Hepatocyte (in vitro differentiated cells): ENCODE data around the gene ATRAID. TPM values are rescaled to one million over a fixed set of nuclear protein-coding genes. Genes with fewer than 3 reads are reported as not detected.

Source experiments
- DNase-seq: peaks from one replicate; pipeline ENCODE4 v3.0.0-alpha.2; 2016; ENCODE audit warnings: low spot score
- H2AFZ ChIP-seq: fragments of 200-600 bp; sonication (generic); 2 replicates; pipeline ENCODE4 v1.6.0; 2016; ENCODE audit warnings: antibody characterized with exemption, mild to moderate bottlenecking
- H3K27ac ChIP-seq: fragments of 200-600 bp; sonication (generic); 2 replicates; pipeline ENCODE4 v1.5.1; 2016; ENCODE audit warnings: mild to moderate bottlenecking
- H3K27me3 ChIP-seq: fragments of 200-600 bp; sonication (generic); 2 replicates; pipeline ENCODE4 v1.6.1; 2016
- H3K36me3 ChIP-seq: fragments of 200-600 bp; sonication (generic); replicated peaks from 2 replicates; pipeline ENCODE4 v1.5.1; 2016; ENCODE audit warnings: low read depth; ENCODE audit not compliant: insufficient read depth
- H3K4me1 ChIP-seq: fragments of 200-600 bp; sonication (generic); 2 replicates; pipeline ENCODE4 v1.5.1; 2016; ENCODE audit warnings: mild to moderate bottlenecking, moderate library complexity; ENCODE audit not compliant: insufficient read depth
- H3K4me2 ChIP-seq: fragments of 200-600 bp; sonication (generic); 2 replicates; pipeline ENCODE4 v1.6.0; 2016
- H3K4me3 ChIP-seq: fragments of 200-600 bp; sonication (generic); 2 replicates; pipeline ENCODE4 v1.5.1; 2016; ENCODE audit warnings: mild to moderate bottlenecking
- H3K79me2 ChIP-seq: fragments of 200-600 bp; sonication (generic); 2 replicates; pipeline ENCODE4 v1.6.0; 2017; ENCODE audit warnings: mild to moderate bottlenecking
- H3K9me2 ChIP-seq: fragments of 200-600 bp; sonication (generic); replicated peaks from 2 replicates; pipeline ENCODE4 v1.6.0; 2017; ENCODE audit warnings: mild to moderate bottlenecking; ENCODE audit not compliant: insufficient read depth
- H3K9me3 ChIP-seq: fragments of 200-600 bp; sonication (generic); 2 replicates; pipeline ENCODE4 v1.5.1; 2016; ENCODE audit warnings: low read depth, mild to moderate bottlenecking
- H4K20me1 ChIP-seq: fragments of 200-600 bp; sonication (generic); 2 replicates; pipeline ENCODE4 v1.6.0; 2016; ENCODE audit warnings: mild to moderate bottlenecking; ENCODE audit not compliant: insufficient read depth, poor library complexity, severe bottlenecking
- CTCF ChIP-seq: fragments of 200-600 bp; sonication (generic); IDR thresholded peaks from 2 replicates; pipeline ENCODE4 v1.5.1; 2016; ENCODE audit warnings: antibody characterized with exemption, mild to moderate bottlenecking; ENCODE audit not compliant: poor library complexity
- EZH2 ChIP-seq: fragments of 200-600 bp; sonication (generic); IDR thresholded peaks from 2 replicates; pipeline ENCODE4 v1.6.1; 2016; ENCODE audit warnings: antibody characterized with exemption, mild to moderate bottlenecking, borderline replicate concordance
- EZH2phosphoT487 ChIP-seq: fragments of 200-600 bp; sonication (generic); IDR thresholded peaks from one replicate; pipeline ENCODE4 v1.6.1; 2018; ENCODE audit warnings: antibody characterized with exemption, mild to moderate bottlenecking, low read depth, moderate library complexity; ENCODE audit not compliant: unreplicated experiment, severe bottlenecking
- WGBS: methylation state at CpG from one replicate; pipeline ENCODE4 v1.1.6; 2016; ENCODE audit warnings: low lambda C conversion rate; ENCODE audit errors: missing lambda C conversion rate; 5-methylcytosine and 5-hydroxymethylcytosine counted together
- polyA plus RNA-seq: library from polyadenylated mRNA; unstranded; fragments of >200 nt; fragmentation: Nextera tagmentation; extraction: Ambion mirVana; gene quantifications from 2 replicates; pipeline ENCODE4 v1.2.1, GENCODE V29; 2016
- total RNA-seq: library from RNA; depleted of rRNA; stranded (reverse); fragments of >200 nt; gene quantifications from 2 replicates; pipeline ENCODE4 v1.2.3, GENCODE V29; 2014

ATRAID gene
- total and polyA plus RNA-seq, 2 experiments from 2014 or later = 173 to 259 TPM

- no peak overlapping the region for H3K27ac ChIP-seq
- no peak overlapping the region for H3K4me2 ChIP-seq
- no peak overlapping the region for H2AFZ ChIP-seq
- DNase-seq = no peak
- WGBS = 88% methylated on average over 13 of the region's 13 CpGs
- H3K79me2 ChIP-seq = no peaks in the 10 kb centered on the region
- H3K4me3 ChIP-seq = no peak overlapping the region
- no peak for TF ChIP-seq EZH2phosphoT487
- H3K4me1 ChIP-seq = no peaks in the 10 kb centered on the region
- no peaks in the 10 kb centered on the region for H3K9me3 ChIP-seq
- H4K20me1 ChIP-seq = no peaks in the 10 kb centered on the region
- peaks cover 37% of the 10 kb centered on the region for H3K27me3 ChIP-seq
- H3K36me3 ChIP-seq = no peaks in the 10 kb centered on the region
- H3K9me2 ChIP-seq = no peaks in the 10 kb centered on the region
These were observed 39.9 kb downstream of the ATRAID start for GRCh38 chr2:27251766-27252165.

GRCh38 chr2:27255187-27255586, 43.3 kb downstream of the ATRAID start:
- Histone ChIP-seq H3K9me3 (no peaks in the 10 kb centered on the region), H3K9me2 (no peaks in the 10 kb centered on the region), H3K4me3 (no peak overlapping the region), H3K27me3 (peaks cover 50% of the 10 kb centered on the region), H3K4me2 (no peak overlapping the region), H2AFZ (no peak overlapping the region), H3K36me3 (no peaks in the 10 kb centered on the region), H3K27ac (no peak overlapping the region), H4K20me1 (no peaks in the 10 kb centered on the region), H3K4me1 (no peaks in the 10 kb centered on the region), H3K79me2 (no peaks in the 10 kb centered on the region)
- no peak for TF ChIP-seq EZH2phosphoT487
- TF ChIP-seq EZH2 = no peak
- no peak for TF ChIP-seq CTCF
- no peak for DNase-seq
- WGBS = 35% methylated on average over 11 of the region's 13 CpGs

GRCh38 chr2:27255660-27256059, 43.8 kb downstream of the ATRAID start:
- Histone ChIP-seq H3K4me3 (no peak overlapping the region), H4K20me1 (no peaks in the 10 kb centered on the region), H3K79me2 (no peaks in the 10 kb centered on the region), H3K27ac (no peak overlapping the region), H2AFZ (no peak overlapping the region), H3K4me2 (no peak overlapping the region), H3K9me3 (no peaks in the 10 kb centered on the region), H3K9me2 (no peaks in the 10 kb centered on the region), H3K27me3 (peaks cover 52% of the 10 kb centered on the region), H3K36me3 (no peaks in the 10 kb centered on the region), H3K4me1 (no peaks in the 10 kb centered on the region)
- TF ChIP-seq EZH2 = no peak
- no peak for TF ChIP-seq EZH2phosphoT487
- no peak for TF ChIP-seq CTCF
- WGBS = 42% methylated on average over 1 of the region's 1 CpG
- DNase-seq = no peak

- H3K9me3 ChIP-seq = no peaks in the 10 kb centered on the region
- WGBS = 86% methylated on average over 7 of the region's 7 CpGs
- no peak overlapping the region for H2AFZ ChIP-seq
- H3K4me3 ChIP-seq = no peak overlapping the region
- no peak for DNase-seq
- TF ChIP-seq EZH2 (no peak), CTCF (no peak), EZH2phosphoT487 (no peak)
- no peaks in the 10 kb centered on the region for H4K20me1 ChIP-seq
- H3K27ac ChIP-seq = no peak overlapping the region
- no peak overlapping the region for H3K4me2 ChIP-seq
- H3K4me1 ChIP-seq = peaks cover 2% of the 10 kb centered on the region
- H3K27me3 ChIP-seq = peaks cover 57% of the 10 kb centered on the region
- H3K79me2 ChIP-seq = no peaks in the 10 kb centered on the region
- no peaks in the 10 kb centered on the region for H3K9me2 ChIP-seq
- H3K36me3 ChIP-seq = no peaks in the 10 kb centered on the region
These were observed 45.1 kb downstream of the ATRAID start for GRCh38 chr2:27256855-27257454.
